PFSK-1 (cell line): ENCODE data around the gene CMBL.

ENCODE experiments used
- POLR2AphosphoS5 ChIP-seq: IDR thresholded peaks from 2 replicates; pipeline ENCODE4 v1.6.1; 2012; ENCODE audit warnings: low read depth, mild to moderate bottlenecking, control low read depth, low read length, moderate library complexity
- TAF1 ChIP-seq: IDR thresholded peaks from 2 replicates; pipeline ENCODE4 v1.6.1; 2012; ENCODE audit warnings: low read length, control low read depth, borderline replicate concordance; ENCODE audit not compliant: insufficient read depth
- TF ChIP-seq, protein P1 (sequence below), 2 experiments: IDR thresholded peaks; 2 replicates each; pipeline versions ENCODE4 v1.6.1 to v1.8.0; 2011 to 2012; ENCODE audit warnings: low read depth in 2 of 2, low read length in 2 of 2, control low read depth in 1 of 2, inconsistent platforms in 1 of 2, mild to moderate bottlenecking in 1 of 2, moderate library complexity in 1 of 2; ENCODE audit not compliant: insufficient read depth in 1 of 2

DNA sequence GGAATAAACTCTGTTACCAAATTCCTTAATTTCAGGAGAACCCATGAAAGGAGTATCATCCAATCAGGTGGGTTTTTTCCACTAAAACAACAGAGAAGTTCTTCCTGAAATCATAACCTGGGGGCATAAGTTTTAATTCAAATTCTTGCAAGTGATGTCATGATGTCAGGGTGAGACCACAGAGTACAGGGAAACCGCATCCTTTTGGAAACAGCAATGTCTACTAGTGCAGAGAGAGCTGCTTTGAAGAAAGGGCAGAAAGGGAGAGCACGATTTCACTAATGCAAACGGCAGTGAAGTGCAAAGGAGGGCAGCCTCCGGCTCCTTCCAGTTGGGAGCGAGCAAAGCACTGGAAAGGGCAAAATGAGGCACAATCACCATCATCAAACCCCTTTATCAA is 20.6 kb upstream of the CMBL start:
- no peak for TF ChIP-seq TAF1
- TF ChIP-seq POLR2AphosphoS5: no peak
- TF ChIP-seq, protein P1, sequence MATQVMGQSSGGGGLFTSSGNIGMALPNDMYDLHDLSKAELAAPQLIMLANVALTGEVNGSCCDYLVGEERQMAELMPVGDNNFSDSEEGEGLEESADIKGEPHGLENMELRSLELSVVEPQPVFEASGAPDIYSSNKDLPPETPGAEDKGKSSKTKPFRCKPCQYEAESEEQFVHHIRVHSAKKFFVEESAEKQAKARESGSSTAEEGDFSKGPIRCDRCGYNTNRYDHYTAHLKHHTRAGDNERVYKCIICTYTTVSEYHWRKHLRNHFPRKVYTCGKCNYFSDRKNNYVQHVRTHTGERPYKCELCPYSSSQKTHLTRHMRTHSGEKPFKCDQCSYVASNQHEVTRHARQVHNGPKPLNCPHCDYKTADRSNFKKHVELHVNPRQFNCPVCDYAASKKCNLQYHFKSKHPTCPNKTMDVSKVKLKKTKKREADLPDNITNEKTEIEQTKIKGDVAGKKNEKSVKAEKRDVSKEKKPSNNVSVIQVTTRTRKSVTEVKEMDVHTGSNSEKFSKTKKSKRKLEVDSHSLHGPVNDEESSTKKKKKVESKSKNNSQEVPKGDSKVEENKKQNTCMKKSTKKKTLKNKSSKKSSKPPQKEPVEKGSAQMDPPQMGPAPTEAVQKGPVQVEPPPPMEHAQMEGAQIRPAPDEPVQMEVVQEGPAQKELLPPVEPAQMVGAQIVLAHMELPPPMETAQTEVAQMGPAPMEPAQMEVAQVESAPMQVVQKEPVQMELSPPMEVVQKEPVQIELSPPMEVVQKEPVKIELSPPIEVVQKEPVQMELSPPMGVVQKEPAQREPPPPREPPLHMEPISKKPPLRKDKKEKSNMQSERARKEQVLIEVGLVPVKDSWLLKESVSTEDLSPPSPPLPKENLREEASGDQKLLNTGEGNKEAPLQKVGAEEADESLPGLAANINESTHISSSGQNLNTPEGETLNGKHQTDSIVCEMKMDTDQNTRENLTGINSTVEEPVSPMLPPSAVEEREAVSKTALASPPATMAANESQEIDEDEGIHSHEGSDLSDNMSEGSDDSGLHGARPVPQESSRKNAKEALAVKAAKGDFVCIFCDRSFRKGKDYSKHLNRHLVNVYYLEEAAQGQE (IDR thresholded peaks at IDR 0.05; ENCODE audit: insufficient read depth in 1 of 2, low read depth in 2 of 2, low read length in 2 of 2): no peak
